ENCODE results near the gene TJAP1.

Gene TJAP1, protein sequence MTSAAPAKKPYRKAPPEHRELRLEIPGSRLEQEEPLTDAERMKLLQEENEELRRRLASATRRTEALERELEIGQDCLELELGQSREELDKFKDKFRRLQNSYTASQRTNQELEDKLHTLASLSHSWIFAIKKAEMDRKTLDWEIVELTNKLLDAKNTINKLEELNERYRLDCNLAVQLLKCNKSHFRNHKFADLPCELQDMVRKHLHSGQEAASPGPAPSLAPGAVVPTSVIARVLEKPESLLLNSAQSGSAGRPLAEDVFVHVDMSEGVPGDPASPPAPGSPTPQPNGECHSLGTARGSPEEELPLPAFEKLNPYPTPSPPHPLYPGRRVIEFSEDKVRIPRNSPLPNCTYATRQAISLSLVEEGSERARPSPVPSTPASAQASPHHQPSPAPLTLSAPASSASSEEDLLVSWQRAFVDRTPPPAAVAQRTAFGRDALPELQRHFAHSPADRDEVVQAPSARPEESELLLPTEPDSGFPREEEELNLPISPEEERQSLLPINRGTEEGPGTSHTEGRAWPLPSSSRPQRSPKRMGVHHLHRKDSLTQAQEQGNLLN

DNA sequence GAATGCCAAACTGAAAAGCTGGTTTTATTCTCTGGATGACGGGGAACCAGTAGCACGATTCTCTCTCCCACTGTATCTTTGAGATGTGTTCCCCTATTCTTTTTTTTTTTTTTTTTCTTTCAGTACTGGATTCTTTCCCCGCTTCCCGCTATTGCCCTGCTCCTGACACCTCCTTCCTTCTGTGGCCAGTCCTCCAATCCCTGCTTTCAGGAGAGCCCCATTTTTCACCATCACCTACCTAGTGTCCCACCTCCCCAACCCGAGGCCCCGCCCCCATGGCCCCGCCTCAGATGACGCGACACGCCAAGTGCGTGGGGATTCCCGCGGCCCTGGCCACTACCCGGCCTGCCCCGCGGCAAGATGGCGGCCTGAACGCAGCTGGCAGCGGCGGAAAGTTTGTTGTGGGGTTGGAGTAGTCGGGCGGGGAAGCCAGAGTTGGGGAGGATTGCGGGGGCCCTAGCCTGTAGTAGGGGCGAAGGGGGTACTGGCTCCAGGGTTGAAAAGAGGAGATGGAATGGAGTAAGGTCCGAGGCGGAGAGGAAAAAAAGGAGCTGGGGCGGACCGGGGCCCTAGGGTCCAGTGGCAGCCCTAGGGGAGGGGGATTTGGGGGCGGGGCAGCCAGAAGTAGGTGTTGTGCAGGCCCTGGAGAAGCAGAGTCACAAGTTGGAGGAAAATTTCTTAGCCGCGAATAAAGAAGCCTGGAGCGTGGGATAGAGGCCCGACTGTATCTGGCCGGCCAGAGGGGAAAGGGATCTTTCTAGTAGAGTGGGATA is at the start of gene TJAP1:
Gene TJAP1, plus strand, starts transcription at position 336 of the 773 bp plus-strand sequence. CDS start 21,432 bp downstream, outside the sequence.
- peak; percentile 90 for DNase-seq

DNA sequence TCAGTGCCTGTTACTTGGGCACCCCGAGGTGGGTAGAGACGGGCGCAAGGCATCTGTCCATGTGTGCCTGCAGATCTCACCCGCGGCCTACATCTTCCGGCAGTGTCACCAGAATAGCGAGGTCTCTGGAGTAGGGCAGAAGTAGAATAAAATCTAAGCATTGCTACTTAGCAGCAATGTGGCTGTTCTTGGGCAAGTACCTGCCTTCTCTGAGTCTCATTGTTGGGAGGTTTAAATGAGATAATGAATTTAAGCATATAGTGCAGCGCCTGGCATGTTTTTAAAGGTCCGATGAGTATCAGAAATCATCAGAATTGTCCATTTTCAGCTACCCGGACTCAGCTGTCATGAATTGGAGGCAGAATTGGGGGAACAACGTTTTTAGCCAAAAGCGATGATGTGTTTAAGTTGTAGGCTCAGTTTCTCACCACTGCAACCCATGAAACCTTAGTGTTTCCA is 49.2 kb upstream of the TJAP1 start:
- DNase-seq: no peak

DNA sequence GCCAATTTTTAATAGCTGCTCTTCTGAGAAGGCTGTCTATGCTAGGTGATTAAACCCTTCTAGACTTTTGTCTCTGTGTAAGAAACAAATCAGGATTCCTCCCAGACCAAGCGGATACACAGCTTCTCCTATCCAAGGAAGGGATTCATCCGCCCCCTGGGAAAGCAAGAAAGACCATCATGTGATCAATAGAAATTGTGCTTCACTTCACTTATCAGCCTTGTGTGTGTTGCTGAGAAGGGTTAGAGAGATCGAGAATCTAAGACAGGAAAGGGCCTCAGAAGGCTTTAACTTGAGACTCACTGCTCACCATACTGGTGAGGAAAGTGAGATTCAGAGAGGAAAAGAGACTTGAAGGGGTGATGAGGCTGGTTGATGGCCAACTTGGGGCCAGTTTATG is 48.5 kb upstream of the TJAP1 start:
- DNase-seq: no peak

DNA sequence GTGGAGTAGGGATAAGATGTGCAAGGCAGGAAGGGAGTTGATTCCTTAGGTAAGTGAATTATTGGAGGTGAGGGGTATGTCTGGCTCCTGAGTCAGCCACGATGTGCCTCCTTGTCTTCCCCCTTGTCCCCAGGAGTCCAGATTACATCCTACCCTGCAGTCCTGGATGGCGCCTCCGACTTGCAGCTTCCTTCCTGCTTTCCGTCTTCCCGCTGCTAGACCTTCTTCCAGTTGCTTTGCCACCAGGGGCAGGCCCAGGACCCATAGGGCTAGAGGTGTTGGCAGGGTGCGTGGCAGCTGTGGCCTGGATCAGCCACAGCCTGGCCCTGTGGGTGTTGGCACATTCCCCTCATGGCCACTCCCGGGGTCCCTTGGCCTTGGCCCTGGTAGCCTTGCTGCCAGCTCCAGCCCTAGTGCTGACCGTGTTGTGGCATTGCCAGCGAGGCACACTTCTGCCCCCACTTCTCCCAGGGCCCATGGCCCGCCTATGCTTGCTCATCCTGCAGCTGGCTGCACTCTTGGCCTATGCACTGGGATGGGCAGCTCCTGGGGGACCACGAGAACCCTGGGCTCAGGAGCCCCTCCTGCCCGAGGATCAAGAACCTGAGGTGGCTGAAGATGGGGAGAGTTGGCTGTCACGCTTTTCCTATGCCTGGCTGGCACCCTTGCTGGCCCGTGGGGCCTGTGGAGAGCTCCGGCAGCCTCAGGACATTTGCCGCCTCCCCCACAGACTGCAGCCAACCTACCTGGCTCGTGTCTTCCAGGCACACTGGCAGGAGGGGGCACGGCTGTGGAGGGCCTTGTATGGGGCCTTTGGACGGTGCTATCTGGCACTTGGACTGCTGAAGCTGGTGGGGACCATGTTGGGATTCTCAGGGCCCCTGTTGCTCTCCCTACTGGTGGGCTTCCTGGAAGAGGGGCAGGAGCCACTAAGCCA is 45.1 kb upstream of the TJAP1 start:
- no peak for DNase-seq

DNA sequence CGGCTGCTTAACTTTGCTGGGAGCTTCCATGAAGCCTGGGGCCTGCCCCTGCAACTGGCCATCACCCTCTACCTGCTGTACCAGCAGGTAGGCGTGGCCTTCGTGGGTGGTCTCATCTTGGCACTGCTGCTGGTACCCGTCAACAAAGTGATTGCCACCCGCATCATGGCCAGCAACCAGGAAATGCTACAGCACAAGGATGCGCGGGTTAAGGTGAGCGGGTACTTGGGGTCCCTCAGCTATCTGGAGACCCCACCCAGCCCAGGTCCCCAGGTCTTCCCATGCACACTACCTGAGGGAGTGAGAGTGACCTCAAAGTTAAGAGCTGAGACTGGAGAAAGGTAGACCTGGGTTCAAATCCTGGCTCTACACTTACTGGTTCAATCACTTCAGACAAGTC is 44.2 kb upstream of the TJAP1 start:
- no peak for DNase-seq

DNA sequence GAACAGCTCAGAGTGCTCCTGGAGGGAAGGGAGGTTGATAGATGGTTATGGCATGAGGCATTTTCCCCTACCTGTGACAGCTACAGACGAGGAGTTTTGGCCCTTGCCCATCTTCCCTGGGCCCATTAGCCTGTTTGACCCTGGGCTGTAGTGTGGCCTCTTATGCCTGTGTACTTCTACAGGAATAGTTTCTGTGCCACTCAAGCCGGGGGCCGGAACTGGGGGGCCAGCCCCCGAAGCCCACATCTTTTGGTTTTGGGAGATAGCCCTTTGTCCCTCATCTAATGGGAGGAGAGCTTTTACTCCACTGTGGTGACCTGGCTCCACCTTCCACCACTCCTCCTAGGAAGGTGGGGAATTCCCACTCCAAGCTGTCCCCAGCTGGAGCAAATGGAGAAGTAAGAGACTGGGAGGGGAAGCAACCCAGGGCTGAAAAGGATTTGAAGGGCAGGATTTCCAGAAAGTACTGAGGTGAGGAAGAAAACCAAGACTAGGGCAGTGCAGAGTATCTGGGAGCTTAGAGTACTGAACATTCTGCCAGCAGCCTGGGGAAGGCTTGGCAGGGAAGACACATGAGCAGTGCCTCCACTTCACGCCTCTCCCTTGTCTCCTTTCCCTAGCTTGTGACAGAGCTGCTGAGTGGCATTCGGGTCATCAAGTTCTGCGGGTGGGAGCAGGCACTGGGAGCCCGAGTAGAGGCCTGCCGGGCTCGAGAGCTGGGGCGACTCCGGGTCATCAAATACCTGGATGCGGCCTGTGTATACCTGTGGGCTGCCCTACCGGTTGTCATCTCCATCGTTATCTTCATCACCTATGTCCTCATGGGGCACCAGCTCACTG is 43.1 kb upstream of the TJAP1 start:
- DNase-seq: no peak

DNA sequence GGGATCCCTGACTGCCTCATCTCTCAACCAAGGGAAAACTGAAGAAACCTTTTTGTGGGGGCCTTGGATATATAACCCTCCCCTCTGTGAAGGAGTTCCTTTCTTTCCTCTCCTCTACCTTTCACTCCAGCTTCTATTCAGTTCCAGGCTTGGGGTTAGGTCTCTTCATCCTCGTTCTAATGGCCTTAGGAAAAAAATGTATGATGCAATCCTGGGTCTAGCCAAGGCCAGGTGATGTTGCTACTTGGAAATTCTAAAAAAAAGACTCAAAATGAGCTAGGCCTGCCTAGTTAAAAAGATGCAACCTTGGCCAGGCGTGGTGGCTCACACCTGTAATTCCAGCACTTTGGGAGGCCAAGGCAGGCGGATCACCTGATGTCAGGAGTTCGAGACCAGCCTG is 42.4 kb upstream of the TJAP1 start:
- DNase-seq: no peak

DNA sequence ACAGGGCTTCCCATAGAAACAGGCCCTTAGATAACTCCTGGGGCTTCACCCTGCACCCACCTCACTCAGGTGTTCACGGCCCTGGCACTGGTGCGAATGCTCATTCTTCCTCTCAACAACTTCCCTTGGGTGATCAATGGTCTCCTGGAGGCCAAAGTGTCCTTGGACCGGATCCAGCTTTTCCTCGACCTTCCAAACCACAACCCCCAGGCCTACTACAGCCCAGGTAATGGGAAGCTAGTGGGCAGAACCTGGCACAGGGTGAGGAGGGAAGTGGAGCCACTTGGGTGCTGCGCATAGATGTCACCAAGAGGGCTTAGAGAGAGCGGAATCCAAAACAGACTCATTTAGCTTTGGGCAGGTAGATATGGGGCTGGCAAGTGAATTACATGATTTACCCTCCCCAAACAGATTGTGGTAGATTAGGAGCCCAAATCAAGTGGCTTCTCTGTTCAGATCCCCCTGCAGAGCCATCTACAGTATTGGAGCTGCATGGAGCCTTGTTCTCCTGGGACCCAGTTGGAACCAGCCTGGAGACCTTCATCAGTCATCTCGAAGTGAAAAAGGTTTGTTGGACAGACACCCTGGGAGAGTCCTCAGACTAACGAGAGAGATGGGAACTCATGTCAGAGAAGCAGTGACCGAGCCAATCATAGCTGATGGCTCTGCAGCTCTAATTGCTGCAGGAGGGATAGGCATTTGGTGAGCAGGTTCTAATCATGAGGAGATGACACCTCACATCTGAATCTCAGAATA is 41.5 kb upstream of the TJAP1 start:
- no peak for DNase-seq

DNA sequence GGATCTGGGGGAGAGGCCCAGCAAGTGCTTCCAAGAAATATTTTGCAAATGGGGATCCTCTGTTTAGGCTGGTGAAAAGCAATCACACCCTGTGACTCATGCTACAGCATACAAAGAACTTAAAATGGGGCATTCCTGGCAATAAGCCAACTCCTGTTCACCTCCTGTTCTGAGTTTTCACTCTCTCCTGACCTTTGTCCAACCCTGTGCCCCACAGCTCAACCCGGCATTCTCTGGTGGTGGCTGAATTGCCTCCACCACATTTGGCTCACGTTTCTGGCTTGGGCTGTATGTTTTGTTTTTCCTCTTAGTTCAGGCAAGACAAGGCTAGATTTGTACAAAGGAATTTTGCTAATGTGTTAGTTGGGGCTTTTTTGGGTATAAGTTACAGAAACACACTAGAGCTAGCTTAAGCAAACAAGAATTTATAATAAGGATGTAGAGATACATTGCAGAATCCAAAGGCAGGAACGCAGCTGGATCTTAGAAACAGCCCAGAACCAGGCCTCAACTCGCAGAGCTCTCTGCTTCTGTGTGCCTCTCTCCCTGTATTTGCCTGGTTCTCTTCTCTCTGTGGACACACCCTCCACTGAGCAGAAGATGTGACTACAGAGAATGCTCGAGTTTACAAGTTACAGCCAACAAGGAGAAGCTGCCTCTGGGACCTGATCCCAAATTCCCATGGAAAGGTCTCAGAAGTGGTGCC is 40.6 kb upstream of the TJAP1 start:
- DNase-seq: no peak

DNA sequence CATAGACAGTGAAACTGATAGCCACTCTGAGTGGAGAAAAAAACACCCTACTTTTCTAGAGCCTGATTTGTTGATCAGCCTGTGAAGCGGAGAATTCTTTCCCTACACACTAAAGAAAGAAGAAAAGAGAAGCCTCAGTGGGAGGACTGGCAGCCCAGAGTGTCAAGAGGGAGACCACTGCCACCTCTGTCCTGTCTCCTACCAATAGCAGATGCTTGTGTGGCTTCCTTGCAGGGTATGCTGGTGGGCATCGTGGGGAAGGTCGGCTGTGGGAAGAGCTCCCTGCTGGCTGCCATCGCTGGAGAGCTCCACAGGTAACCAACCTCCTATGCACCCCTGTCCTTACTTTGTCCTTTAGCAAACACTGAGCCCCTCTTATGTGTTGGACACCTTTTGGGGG is 39.7 kb upstream of the TJAP1 start:
- no peak for DNase-seq

DNA sequence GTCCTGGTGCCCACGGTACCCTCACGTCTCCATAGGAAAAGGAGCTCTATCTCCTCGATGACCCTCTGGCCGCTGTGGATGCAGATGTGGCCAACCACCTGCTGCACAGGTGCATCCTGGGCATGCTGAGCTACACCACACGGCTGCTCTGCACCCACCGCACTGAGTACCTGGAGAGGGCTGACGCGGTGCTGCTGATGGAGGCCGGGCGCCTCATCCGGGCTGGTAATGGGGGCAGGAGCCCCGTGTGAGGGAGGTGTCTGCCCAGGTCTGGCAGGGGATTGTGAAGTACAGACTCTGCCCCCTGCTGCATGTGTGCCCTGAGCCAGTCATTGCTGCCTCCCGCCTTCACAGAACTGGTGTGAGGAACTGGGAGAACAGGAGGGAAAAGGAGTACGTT is 34.4 kb upstream of the TJAP1 start:
- no peak for DNase-seq

DNA sequence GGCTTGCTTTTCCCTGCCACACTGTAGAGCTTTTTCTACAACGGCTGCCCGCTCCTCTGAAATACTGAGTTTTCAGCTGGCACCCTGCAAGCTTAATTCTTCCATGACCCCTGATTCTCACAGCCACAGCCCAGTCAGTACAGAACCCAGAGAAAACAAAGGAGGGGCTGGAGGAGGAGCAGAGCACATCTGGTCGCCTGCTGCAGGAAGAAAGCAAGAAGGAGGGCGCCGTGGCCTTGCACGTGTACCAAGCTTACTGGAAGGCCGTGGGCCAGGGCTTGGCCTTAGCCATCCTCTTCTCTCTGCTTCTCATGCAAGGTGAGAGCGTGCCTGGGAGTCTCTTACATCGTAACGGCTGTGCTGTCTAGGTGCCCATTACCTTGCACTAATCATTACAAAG is 33.3 kb upstream of the TJAP1 start:
- DNase-seq: no peak

DNA sequence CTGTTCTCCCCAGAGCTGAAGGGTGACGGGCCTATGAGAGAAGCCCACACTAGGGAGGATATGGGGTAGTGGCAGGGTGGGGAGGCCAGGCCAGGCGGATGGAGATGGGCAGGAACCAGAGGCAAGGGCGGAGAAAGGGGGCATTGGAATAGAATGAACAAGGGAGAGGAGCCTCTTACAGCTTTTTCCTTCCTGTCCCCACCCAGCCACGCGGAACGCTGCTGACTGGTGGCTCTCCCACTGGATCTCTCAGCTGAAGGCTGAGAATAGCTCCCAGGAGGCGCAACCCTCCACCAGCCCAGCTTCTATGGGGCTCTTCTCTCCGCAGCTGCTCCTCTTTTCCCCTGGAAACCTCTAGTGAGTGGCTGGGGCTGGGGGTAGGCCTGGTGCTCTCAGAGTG is 32.8 kb upstream of the TJAP1 start:
- DNase-seq: no peak

DNA sequence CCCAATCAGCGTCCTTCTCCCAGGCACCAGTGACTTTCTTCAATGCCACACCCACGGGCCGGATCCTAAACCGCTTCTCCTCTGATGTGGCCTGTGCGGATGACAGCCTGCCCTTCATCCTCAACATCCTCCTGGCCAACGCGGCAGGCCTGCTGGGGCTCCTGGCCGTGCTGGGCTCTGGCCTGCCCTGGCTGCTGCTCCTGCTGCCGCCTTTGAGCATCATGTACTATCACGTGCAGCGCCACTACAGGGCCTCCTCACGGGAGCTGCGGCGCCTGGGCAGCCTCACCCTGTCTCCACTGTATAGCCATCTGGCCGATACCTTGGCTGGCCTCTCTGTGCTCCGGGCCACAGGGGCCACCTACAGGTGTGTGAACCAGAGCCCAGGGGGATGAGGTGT is 31.8 kb upstream of the TJAP1 start:
- no peak for DNase-seq

DNA sequence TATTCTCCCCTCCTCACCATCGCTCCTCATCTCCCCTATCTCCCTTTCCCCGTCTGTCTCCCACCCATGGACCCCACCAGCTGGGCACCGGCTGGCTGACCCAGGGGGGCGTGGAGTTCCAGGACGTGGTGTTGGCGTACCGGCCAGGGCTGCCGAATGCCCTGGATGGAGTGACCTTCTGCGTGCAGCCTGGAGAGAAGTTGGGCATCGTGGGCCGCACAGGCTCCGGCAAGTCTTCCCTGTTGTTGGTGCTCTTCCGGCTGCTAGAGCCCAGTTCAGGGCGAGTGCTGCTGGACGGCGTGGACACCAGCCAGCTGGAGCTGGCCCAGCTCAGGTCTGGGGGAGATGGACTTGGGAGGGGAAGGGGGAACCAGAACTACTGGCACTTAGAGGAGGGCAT is 29.8 kb upstream of the TJAP1 start:
- no peak for DNase-seq

DNA sequence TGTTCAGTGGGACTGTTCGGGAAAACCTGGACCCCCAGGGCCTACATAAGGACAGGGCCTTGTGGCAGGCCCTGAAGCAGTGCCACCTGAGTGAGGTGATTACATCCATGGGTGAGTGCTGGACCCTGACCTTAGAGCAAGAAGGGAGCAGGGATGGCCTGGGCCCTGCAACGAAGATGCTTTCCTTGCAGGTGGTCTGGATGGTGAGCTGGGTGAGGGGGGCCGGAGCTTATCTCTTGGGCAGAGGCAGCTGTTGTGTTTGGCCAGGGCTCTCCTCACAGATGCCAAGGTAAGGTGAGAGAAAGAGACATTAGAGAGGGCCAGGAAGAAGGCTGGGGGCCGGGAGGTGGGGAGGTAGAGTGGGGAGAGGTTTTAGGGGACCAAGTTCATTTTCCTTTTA is 28.5 kb upstream of the TJAP1 start:
- DNase-seq: no peak

DNA sequence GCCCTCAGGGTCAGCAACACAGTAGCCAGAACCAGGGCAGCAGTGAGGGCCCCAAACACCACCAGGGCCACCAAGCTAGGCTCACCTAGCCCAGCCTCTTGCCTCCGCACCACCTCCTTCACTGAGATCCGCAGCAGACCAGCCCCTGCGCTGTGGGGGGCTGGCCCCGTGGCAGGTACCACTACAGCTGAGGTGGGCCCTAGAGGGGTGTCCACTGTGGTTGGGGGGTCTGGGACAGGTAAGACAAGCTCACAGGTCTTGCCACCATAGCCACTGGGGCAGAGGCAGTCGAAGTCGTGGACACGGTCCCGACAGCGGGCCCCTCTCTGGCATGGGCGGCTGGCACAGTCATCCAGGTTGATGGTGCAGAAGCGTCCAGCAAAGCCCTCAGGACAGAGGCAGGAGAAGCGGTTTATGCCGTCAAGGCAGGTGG is 26.7 kb upstream of the TJAP1 start:
- DNase-seq: no peak

DNA sequence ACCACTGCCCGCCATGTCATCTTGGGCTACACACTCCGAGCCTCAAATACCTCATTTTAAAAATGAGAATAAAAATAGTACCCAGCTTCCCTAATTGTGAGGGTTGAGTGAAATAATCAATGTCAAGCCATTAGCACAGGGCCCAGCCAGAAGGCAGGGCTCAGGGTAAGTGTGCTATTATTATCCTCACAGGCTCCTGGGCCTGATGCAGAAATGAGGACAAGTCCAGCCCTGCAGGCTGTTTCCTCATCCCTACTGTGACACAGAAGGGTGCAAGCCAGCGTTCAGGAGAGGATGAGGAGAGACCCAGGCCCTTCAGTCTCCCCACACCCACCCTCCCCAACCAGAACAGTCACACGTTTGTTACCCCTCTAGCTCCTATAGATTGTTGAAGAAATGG is 26.0 kb upstream of the TJAP1 start:
- DNase-seq: no peak

DNA sequence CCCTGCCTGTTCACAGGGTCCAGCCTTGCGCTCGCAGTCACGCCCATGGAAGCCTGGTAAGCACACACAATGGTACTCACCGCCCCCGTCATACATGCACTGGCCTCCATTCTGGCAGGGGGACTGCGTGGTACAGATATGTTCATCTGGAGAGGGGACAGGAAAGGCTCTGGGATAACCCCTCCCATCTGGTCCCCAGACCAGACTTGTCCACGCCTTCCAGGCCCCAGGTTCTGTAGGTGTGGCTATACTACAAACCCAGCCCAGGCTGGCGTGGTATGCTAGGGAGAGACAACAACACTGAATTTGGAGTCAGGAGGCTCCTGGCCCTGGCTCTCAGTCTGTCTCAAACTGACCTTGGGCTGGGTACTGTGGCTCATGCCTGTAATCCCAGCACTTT is 25.4 kb upstream of the TJAP1 start:
- no peak for DNase-seq

DNA sequence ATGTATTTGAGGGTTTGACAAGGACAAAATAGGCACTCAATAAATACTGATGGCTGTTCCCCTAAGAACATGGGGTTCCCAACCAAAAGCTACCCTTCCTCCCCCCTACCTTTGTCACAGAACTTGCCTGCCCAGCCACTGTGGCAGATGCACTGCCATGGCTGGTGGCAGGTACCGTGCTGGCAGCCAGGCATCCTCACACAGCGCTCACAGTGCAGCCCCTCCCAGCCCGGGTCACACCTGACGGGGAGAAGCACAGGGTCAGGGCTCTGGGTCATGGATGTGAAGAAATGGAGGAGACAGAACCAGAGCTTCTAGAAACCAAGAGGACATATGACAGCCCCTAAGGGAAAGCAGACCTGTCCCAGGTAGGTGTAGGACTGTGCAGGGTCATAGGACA is 24.5 kb upstream of the TJAP1 start:
- DNase-seq: no peak
